ENCODE data around the gene CCDC9B.

DNA sequence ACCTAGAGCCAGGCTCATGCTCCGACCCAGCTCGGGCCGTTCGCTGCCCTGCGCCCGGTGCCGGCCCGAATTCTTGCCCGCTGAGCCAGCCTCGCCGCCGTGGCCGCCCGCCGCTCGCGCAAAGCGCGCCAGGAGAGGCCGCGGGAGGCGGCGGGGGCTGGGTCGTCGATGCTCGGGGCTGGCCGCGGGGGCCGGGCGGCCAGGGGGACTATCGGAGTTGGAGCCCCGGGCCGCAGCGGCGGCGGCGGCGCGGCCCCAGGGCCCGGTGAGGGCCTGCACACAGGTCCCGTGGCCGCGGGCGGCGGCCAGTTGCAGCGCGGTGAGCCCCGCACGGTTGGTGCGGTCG, 59.0 kb downstream of the CCDC9B start:
- TF ChIP-seq YY1 (IDR thresholded peaks at IDR 0.05; ENCODE audit: insufficient read depth, insufficient read length): no peak
- no peak for TF ChIP-seq SUZ12 (IDR thresholded peaks at IDR 0.05; ENCODE audit: extremely low read depth, insufficient read depth, insufficient read length)
